ENCODE results near the gene RUNX2. TPM values are rescaled to one million over a fixed set of nuclear protein-coding genes. Genes with fewer than 3 reads are reported as not detected.

The RUNX2 gene
- total RNA-seq, 1 experiment from 2014 or later = 3.8 TPM

DNA sequence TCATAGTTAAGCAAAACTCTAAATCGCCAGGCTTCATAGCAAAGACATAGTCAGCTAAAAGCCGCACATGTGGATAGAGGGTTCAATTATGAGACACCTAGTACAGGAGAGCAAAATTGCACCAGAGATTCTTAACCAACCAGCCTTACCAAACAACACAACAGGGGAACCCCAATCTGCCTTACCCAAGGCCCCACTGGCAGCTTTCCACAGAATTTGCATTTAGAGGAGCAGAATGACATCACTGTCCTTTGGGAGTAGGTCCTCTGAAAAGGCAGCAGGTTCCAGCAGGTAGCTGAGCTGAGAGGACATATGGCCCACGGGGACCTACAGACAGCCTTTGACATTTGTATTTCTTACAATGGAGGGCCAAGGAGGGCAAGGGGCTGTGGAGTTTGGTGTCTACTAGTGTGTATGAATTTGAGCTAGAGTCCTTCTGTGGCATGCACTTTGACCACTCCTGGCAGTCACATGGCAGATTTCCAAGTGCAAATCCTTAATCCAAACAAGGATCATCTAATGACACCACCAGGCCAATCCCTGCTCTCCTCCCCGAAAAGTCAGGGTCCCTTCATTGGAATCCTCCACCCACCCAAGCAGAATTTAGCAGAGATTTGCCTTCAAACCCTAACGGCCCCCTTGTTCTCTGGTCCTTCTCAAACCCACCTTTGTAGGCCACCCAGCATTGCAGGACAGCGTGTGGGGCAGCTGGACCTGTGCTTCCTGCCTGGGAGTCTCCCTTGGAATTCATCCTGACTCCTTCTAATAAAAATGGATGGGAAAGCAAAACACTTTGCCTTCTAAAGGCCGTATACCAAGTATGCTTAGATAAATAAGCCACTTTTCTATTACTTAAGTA lies 220.8 kb downstream of the RUNX2 start:
- intact Hi-C loops (cut with micrococcal nuclease) = no loop called here

DNA sequence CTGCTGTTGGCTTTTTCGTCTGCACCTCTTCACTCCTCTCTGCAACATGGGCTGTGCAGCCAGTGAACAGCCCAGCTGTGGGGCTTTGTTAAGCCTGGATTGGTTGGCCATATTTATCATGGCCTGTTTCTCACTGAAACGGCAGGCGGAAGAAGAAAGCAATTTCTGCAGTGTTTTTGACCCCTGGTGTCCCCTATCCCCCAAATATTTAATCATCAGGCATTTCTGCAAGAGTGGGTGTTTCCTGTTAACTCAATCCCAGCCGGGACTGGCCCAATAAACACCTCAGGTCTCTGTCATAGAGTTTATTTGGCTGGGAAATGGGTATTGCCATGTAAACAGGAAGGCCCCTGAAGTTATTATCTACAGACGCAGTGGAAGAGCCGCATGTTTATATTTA lies 224.4 kb downstream of the RUNX2 start:
- H3K27ac ChIP-seq (ENCODE audit: low read length) = no peak overlapping the region
- DNase-seq (no peak), ATAC-seq (no peak)
- POLR2A ChIA-PET (ENCODE audit: unreplicated experiment) = no interaction called here
- H3K4me2 ChIP-seq (ENCODE audit: low read length) = no peak overlapping the region
- H3K36me3 ChIP-seq (ENCODE audit: low read depth, low read length) = 0 out of 2 replicates have a peak, but pooled peaks cover 2% of the 10 kb centered on the region
- H3K9me3 ChIP-seq (ENCODE audit: low read length) = no peaks in the 10 kb centered on the region
- peaks cover 28% of the 10 kb centered on the region for H3K4me1 ChIP-seq (ENCODE audit: insufficient read depth, low read length)
- CTCF ChIA-PET = no interaction called here
- H3K9ac ChIP-seq (ENCODE audit: low read length) = no peak overlapping the region
- no peak for TF ChIP-seq EZH2 (IDR thresholded peaks at IDR 0.05; ENCODE audit: low read length, unreplicated experiment)
- no peak for TF ChIP-seq EZH2phosphoT487 (IDR thresholded peaks at IDR 0.05; ENCODE audit: borderline replicate concordance, low read length)
- TF ChIP-seq, protein P1, sequence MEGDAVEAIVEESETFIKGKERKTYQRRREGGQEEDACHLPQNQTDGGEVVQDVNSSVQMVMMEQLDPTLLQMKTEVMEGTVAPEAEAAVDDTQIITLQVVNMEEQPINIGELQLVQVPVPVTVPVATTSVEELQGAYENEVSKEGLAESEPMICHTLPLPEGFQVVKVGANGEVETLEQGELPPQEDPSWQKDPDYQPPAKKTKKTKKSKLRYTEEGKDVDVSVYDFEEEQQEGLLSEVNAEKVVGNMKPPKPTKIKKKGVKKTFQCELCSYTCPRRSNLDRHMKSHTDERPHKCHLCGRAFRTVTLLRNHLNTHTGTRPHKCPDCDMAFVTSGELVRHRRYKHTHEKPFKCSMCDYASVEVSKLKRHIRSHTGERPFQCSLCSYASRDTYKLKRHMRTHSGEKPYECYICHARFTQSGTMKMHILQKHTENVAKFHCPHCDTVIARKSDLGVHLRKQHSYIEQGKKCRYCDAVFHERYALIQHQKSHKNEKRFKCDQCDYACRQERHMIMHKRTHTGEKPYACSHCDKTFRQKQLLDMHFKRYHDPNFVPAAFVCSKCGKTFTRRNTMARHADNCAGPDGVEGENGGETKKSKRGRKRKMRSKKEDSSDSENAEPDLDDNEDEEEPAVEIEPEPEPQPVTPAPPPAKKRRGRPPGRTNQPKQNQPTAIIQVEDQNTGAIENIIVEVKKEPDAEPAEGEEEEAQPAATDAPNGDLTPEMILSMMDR (conservative IDR thresholded peaks at IDR 0.05; ENCODE audit: low read depth, low read length) = no peak
- intact Hi-C loops (cut with micrococcal nuclease) = no loop called here
- no TSS peak for BruUV-seq (replicated peaks)
- H3K9me2 ChIP-seq (replicated peaks; ENCODE audit: low read length) = no peaks in the 10 kb centered on the region
- H3K27me3 ChIP-seq (ENCODE audit: low read length) = no peaks in the 10 kb centered on the region
- no peaks in the 10 kb centered on the region for H4K20me1 ChIP-seq (ENCODE audit: low read length)
- H2AFZ ChIP-seq (ENCODE audit: low read length) = no peak overlapping the region
- H3F3A ChIP-seq (ENCODE audit: low read length, unreplicated experiment) = no peaks in the 10 kb centered on the region
- no peaks in the 10 kb centered on the region for H3K79me2 ChIP-seq (ENCODE audit: low read length)
- no peak overlapping the region for H3K4me3 ChIP-seq (ENCODE audit: low read length)

More for the DNA sequence above, 220.8 kb downstream of the RUNX2 start:
- Histone ChIP-seq H2AFZ (ENCODE audit: low read length) (no peak overlapping the region), H3K27me3 (ENCODE audit: low read length) (no peaks in the 10 kb centered on the region), H3K79me2 (ENCODE audit: low read length) (no peaks in the 10 kb centered on the region), H3K9me3 (ENCODE audit: low read length) (no peaks in the 10 kb centered on the region), H3K9me2 (replicated peaks; ENCODE audit: low read length) (no peaks in the 10 kb centered on the region), H3K36me3 (ENCODE audit: low read depth, low read length) (peaks cover 9% of the 10 kb centered on the region; the same call in 1 of the 2 replicates), H3K4me2 (ENCODE audit: low read length) (no peak overlapping the region), H3F3A (ENCODE audit: low read length, unreplicated experiment) (no peaks in the 10 kb centered on the region), H3K4me3 (ENCODE audit: low read length) (no peak overlapping the region), H3K27ac (ENCODE audit: low read length) (no peak overlapping the region), H3K4me1 (ENCODE audit: insufficient read depth, low read length) (peaks cover 8% of the 10 kb centered on the region), H4K20me1 (ENCODE audit: low read length) (no peaks in the 10 kb centered on the region), H3K9ac (ENCODE audit: low read length) (no peak overlapping the region)
- ChIA-PET CTCF (no interaction called here), POLR2A (ENCODE audit: unreplicated experiment) (no interaction called here)
- DNase-seq (no peak), ATAC-seq (no peak)
- no TSS peak for BruUV-seq (replicated peaks)
- TF ChIP-seq EZH2 (IDR thresholded peaks at IDR 0.05; ENCODE audit: low read length, unreplicated experiment) = no peak
- TF ChIP-seq, protein P1 (conservative IDR thresholded peaks at IDR 0.05; ENCODE audit: low read depth, low read length) = no peak
- TF ChIP-seq EZH2phosphoT487 (IDR thresholded peaks at IDR 0.05; ENCODE audit: borderline replicate concordance, low read length) = no peak

DNA sequence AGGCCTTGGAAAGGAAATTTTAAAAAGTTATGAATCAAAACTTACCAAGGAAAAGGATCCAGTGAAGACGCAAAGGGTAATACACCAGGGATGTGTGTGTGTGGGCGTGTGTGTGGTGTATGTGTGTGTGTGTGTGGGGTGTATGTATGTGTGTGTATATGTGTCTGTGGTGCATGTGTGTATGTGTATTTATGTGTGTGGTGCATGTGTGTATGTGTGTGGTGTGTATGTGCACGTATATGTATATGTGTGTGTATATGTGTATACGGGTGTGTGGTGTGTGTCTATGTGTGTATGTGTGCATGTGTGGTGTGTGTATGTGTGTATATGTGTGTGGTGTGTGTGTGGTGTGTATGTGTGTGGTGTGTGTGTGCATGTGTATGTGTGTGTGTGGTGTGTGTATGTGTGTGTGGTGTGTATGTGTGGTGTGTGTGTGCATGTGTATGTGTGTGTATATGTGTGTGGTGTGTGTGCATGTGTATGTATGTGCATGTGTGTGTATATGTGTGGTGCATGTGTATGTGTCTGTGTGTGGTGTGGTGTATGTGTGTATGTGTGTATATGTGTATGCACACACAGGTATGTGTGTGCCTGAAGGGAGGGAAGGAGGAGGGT lies 225.7 kb downstream of the RUNX2 start:
- no peak overlapping the region for H3K4me3 ChIP-seq (ENCODE audit: low read length)
- H3K9me2 ChIP-seq (replicated peaks; ENCODE audit: low read length) = no peaks in the 10 kb centered on the region
- no peak overlapping the region for H2AFZ ChIP-seq (ENCODE audit: low read length)
- ChIA-PET CTCF (no interaction called here), POLR2A (ENCODE audit: unreplicated experiment) (interaction anchor here (0.7 kb wide), 1 partner anchor 8 kb away, joined by 7 read pairs; no protein-coding TSS in a partner anchor)
- intact Hi-C loops (cut with micrococcal nuclease) = no loop called here
- no peaks in the 10 kb centered on the region for H3K36me3 ChIP-seq (ENCODE audit: low read depth, low read length)
- ATAC-seq (no peak), DNase-seq (no peak)
- no TSS peak for BruUV-seq (replicated peaks)
- H3K27ac ChIP-seq (ENCODE audit: low read length) = no peak overlapping the region
- no peaks in the 10 kb centered on the region for H4K20me1 ChIP-seq (ENCODE audit: low read length)
- H3F3A ChIP-seq (ENCODE audit: low read length, unreplicated experiment) = no peaks in the 10 kb centered on the region
- TF ChIP-seq EZH2 (IDR thresholded peaks at IDR 0.05; ENCODE audit: low read length, unreplicated experiment) (no peak), EZH2phosphoT487 (IDR thresholded peaks at IDR 0.05; ENCODE audit: borderline replicate concordance, low read length) (no peak)
- TF ChIP-seq, protein P1 (conservative IDR thresholded peaks at IDR 0.05; ENCODE audit: low read depth, low read length) = no peak
- H3K4me1 ChIP-seq (ENCODE audit: insufficient read depth, low read length) = peaks cover 28% of the 10 kb centered on the region
- no peak overlapping the region for H3K4me2 ChIP-seq (ENCODE audit: low read length)
- no peak overlapping the region for H3K9ac ChIP-seq (ENCODE audit: low read length)
- no peaks in the 10 kb centered on the region for H3K9me3 ChIP-seq (ENCODE audit: low read length)
- no peaks in the 10 kb centered on the region for H3K79me2 ChIP-seq (ENCODE audit: low read length)
- H3K27me3 ChIP-seq (ENCODE audit: low read length) = no peaks in the 10 kb centered on the region

Measured in PC-3 (cell line).